Mucosa of descending colon (tissue), 3 donors: ENCODE measurements around the gene SEC16A. TPM values are rescaled to one million over a fixed set of nuclear protein-coding genes. Genes with fewer than 3 reads are reported as not detected.
"Not testable (repeated sequence)": the region's sequence is repeated elsewhere in the genome, so short reads cannot be mapped to it uniquely, and the experiment has no call there.

Experiments
- ATAC-seq: fragments of 200-7000 bp; cut with Tn5 transposase; one replicate; pipeline ENCODE4 v1.9.1; 2020; ENCODE audit warnings: mild to moderate bottlenecking, moderate library complexity
- DNase-seq, 3 donors: peaks; one replicate each; pipeline ENCODE4 v3.0.0-alpha.2; 2020
- H3K36me3 ChIP-seq: fragments of 200-600 bp; one replicate; pipeline ENCODE4 v1.8.0; 2021; ENCODE audit warnings: low read depth, mild to moderate bottlenecking
- H3K4me1 ChIP-seq: fragments of 200-600 bp; one replicate; pipeline ENCODE4 v1.8.0; 2021; ENCODE audit warnings: low read depth, mild to moderate bottlenecking
- H3K4me3 ChIP-seq: fragments of 200-600 bp; one replicate; pipeline ENCODE4 v1.8.0; 2021; ENCODE audit warnings: mild to moderate bottlenecking
- H3K9me3 ChIP-seq: fragments of 200-600 bp; one replicate; pipeline ENCODE4 v1.8.0; 2021; ENCODE audit warnings: mild to moderate bottlenecking
- intact Hi-C, 2 donors: fragments of 100-400 bp; cut with DNase I in 1 of 2; cut with micrococcal nuclease in 1 of 2; formaldehyde crosslinking; loops; one replicate each; pipeline versions ENCODE4 v1.11.0 to v1.11.1; 2022; cut with DNase I, micrococcal nuclease
- total RNA-seq, 3 donors: library from RNA; stranded (reverse); fragmentation: NEBNext Ultra II Directional in 2 of 3; extraction: Animal tissue kit (Norgen Biotek cat#: 25700) in 2 of 3; gene quantifications; one replicate each; pipeline versions ENCODE4 v1.2.1 to v1.2.4, GENCODE V29; 2021 to 2023
- TF ChIP-seq, protein P1 (sequence below): fragments of 200-600 bp; IDR thresholded peaks from one replicate; pipeline ENCODE4 v1.8.0; 2022; ENCODE audit warnings: antibody characterized with exemption, mild to moderate bottlenecking
- donor health status: DM: no; HTN: no; CAD: no; lungs with moderate emphysema.
- donor health status: DM: no; HTN: no; CAD: no.
- donor health status: DM: no; HTN: yes; CAD: no.

Gene SEC16A
- total RNA-seq, 3 donors from 2014 or later: 60.0 to 69.5 (median 69.3) TPM

DNA sequence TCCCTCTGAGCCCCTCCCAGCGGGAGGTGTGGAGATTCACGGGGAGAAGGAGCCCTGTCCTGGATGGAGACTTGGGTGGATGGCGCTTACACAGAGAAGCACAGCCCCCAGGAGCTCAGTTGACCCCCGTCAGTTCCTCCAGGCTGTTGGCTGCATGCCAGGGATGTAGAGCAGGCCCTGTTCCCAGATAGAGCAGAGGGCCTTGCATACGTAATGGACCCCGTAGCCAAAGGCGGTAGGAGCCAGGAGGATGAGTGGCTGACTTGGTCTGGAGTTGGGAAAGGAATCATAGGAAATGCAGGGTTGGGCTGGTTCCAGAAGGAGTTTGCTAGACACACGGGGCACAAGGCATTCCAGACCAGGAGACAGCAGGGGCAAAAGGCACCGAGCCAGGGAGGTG lies 69.9 kb downstream of the SEC16A start:
- ATAC-seq (no peak), DNase-seq (no peak)
- TF ChIP-seq, protein P1, sequence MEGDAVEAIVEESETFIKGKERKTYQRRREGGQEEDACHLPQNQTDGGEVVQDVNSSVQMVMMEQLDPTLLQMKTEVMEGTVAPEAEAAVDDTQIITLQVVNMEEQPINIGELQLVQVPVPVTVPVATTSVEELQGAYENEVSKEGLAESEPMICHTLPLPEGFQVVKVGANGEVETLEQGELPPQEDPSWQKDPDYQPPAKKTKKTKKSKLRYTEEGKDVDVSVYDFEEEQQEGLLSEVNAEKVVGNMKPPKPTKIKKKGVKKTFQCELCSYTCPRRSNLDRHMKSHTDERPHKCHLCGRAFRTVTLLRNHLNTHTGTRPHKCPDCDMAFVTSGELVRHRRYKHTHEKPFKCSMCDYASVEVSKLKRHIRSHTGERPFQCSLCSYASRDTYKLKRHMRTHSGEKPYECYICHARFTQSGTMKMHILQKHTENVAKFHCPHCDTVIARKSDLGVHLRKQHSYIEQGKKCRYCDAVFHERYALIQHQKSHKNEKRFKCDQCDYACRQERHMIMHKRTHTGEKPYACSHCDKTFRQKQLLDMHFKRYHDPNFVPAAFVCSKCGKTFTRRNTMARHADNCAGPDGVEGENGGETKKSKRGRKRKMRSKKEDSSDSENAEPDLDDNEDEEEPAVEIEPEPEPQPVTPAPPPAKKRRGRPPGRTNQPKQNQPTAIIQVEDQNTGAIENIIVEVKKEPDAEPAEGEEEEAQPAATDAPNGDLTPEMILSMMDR: no peak
- Histone ChIP-seq H3K4me1 (peaks cover 16% of the 10 kb centered on the region), H3K36me3 (peaks cover 9% of the 10 kb centered on the region), H3K4me3 (no peak overlapping the region), H3K9me3 (no peaks in the 10 kb centered on the region)
- intact Hi-C loops: no loop called here

DNA sequence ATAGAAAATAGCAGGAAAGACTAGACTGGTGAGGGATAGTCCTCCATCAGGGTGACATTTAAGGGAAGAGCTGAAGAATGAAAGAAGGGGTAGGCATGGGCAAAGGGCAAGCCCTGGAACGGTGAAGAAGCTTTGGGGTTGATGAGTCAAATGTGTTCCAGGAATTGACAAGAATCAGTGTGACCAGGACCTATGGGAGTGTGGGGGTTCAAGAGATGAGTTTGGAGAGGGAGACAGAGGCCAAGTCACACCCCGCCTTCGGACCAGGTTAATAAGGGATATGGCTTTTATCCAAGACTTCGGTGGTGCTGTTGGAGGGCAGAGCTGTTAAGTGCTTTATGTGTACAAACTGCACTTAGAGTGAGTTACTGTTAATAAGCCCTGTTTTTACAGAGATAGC lies 71.5 kb downstream of the SEC16A start:
- peaks cover 16% of the 10 kb centered on the region for H3K4me1 ChIP-seq
- TF ChIP-seq, protein P1: no peak
- no peak for ATAC-seq
- peaks cover 7% of the 10 kb centered on the region for H3K36me3 ChIP-seq
- H3K4me3 ChIP-seq: no peak overlapping the region
- DNase-seq: no peak
- intact Hi-C loops: no loop called here
- H3K9me3 ChIP-seq: no peaks in the 10 kb centered on the region

DNA sequence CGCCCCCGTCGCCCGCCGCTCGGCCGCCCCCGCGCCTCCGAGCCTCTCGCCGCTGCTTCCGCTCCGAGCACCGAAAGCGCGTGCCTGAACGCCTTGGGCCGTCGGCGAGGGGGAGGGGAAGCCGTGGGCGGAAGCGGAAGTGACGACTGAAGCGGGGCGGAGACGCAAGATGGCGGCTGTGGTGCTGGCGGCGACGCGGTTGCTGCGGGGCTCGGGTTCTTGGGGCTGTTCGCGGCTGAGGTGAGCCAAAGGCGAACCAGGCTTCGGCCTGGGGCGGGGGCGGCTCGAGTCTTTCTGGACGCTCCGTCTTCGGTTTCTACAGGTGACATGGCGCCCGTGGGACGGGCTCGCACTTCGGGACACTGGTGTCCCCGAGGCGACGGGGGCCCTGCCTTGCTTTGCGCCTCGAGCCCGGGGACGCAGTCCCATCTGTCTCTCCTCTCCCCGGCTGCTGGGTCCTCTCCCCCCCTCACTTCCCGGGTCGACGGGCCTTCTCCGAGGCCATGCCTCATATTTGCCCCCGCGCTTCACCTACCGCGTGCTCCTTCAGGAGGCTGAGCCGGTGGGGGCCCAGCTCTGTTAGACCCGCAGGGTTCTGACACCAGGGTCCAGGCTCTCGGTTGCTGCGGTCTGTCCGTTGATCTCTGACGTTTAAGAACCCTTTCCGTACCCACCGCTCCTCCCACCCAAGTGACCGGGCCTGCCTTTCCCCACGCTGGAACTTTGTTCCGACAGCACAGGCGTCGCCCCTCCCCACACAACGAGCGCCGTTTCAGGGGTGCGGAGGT lies 72.1 kb downstream of the SEC16A start, which contains the start of the genes ENTR1 and PMPCA:
TSS of gene ENTR1 (minus strand) at position 115 of the 788 bp plus-strand sequence. CDS start 217 bp downstream, outside the sequence.
TSS of gene PMPCA (plus strand) at position 159 of the 788 bp plus-strand sequence. CDS start at position 170, 11 bp downstream.
- peaks cover 7% of the 10 kb centered on the region for H3K36me3 ChIP-seq
- DNase-seq (peak; percentile 96 to 97 (median 96)), ATAC-seq (peak; percentile 97)
- TF ChIP-seq, protein P1: no peak
- intact Hi-C loops: no loop called here
- H3K4me3 ChIP-seq: peak within 1 kb of the TSS; percentile 96
- no peaks in the 10 kb centered on the region for H3K9me3 ChIP-seq
- H3K4me1 ChIP-seq: peaks cover 16% of the 10 kb centered on the region

DNA sequence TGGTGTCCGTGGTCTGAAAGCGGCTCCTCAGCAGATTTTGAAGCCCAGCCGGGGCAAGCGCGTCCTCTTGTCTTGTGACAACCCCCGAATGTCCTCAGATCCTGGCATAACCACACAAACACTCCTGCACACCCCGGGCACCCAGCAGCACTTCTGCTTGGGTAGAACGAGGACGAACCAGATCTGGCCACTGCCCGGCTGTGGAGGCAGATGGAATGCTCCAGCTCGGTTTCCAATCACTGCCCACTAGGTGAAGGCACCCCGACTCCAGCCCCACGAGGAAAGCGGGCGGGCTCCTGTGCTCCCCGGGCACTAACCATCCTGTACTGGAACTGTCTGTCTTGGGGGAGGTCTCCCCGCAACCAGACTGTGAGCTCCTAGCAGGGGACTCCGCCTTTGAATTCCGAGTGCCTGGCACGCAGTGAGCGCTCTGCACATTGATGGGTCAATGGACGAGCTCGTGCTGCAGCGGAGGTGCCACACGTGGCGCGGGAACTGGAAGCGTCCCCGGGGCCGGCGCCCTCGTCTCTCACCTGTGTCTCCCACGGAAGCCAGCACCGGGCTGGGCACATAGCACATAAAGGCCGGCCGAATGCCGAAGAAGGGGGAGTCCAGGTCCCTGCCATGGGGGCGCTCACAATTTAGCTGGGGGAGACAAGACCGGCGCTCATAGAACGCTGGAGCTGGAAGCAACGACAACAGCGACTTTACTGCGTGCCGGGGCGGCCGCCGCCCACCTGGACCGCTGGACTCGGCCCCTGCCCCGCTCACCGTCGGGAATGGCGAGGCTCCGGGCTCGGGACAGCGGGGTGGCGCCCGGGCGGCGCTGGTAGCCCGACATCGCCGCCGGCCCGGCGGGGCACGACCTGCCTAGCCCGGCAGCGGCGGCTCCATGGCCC lies 73.0 kb downstream of the SEC16A start:
- Histone ChIP-seq H3K36me3 (peaks cover 7% of the 10 kb centered on the region), H3K9me3 (no peaks in the 10 kb centered on the region), H3K4me3 (peak overlapping the region; percentile 96), H3K4me1 (peaks cover 16% of the 10 kb centered on the region)
- peak in 2 of 3 donors; percentile 45 to 63 for DNase-seq
- TF ChIP-seq, protein P1: no peak
- peak; percentile 58 for ATAC-seq
- intact Hi-C loops: no loop called here

DNA sequence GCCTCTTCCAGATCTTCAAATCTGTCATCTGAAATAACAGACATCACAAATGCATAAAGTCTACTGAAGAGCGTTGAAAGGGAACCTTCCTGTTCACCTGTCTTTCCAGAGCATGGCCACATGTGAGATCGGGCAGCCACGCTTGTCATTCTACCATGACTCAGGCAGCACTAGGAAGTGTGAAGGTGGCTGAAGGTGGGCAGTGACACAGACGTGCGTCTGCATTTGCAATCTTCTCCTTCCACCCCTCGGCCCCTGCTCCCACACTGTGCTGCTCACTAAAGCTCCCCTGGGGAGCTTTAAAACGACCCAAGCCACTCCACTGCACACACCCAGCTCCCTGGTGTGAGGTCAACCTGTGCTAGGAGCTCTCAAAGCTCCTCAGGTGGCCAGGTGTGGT lies 74.9 kb downstream of the SEC16A start:
- intact Hi-C loops: no loop called here
- ATAC-seq (no peak), DNase-seq (no peak)
- Histone ChIP-seq H3K9me3 (no peaks in the 10 kb centered on the region), H3K4me1 (peaks cover 22% of the 10 kb centered on the region), H3K36me3 (peaks cover 4% of the 10 kb centered on the region), H3K4me3 (no peak overlapping the region)
- TF ChIP-seq, protein P1: no peak

DNA sequence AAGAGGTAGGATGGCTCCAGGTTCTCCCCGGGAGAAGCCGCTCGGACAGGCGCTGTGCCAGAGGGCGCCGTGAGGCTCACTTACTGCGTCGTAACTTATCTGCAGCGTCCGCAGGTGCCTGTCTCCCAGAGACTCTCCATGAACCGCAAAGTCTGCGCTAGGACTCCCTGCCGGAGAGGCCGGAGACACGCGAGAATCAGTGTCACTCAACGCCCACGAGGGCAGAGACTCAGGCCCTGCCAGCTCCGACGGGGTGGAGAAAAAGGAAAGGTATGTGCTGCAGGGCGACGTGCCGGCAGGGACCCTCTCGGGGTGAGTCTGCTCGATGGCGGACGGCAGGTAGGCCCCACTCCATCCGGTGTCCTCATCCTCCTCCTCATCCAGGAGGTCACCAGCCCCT lies 75.8 kb downstream of the SEC16A start:
- H3K36me3 ChIP-seq, DNase-seq, H3K4me3 ChIP-seq, H3K9me3 ChIP-seq, intact Hi-C loops, ATAC-seq: not testable (repeated sequence)
- H3K4me1 ChIP-seq: peaks cover 22% of the 10 kb centered on the region

DNA sequence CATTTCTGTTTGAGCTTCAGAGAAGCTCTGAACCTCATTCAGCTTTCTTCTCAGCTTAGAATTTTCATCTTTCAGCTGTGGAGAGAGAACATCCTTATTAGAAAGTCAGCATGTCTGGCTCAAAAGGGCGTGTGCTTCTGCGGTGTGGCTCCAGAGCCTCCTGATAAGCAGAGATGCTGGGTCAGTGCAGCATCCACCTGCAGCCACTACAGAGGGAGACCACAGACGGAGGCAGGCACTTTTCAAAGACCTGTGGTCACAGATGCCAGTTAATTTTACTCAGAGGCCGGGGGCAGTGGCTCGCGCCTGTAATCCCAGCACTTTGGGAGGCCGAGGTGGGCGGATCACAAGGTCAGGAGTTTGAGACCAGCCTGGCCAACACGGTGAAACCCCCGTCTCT lies 76.9 kb downstream of the SEC16A start:
- H3K36me3 ChIP-seq, DNase-seq, intact Hi-C loops, H3K4me3 ChIP-seq, H3K9me3 ChIP-seq, ATAC-seq: not testable (repeated sequence)
- H3K4me1 ChIP-seq: peaks cover 12% of the 10 kb centered on the region
